Vagina (tissue), 2 donors: ENCODE measurements around the gene KPNB1.

Experiments used
- POLR2AphosphoS5 ChIP-seq, 2 donors: sonication (generic); formaldehyde crosslinking; IDR thresholded peaks; one replicate each; pipeline ENCODE4 v1.9.0; 2017; ENCODE audit warnings: antibody characterized with exemption in 2 of 2, mild to moderate bottlenecking in 2 of 2, low read depth in 1 of 2; ENCODE audit not compliant: insufficient read depth in 1 of 2
- TF ChIP-seq, protein P1 (sequence below), 3 experiments: fragments of 450-650 bp in 2 of 3; fragments of 200-600 bp in 1 of 3; sonication (generic) in 1 of 3; IDR thresholded peaks; one replicate each; pipeline ENCODE4 v1.5.1; 2017 to 2019; ENCODE audit warnings: antibody characterized with exemption in 3 of 3, mild to moderate bottlenecking in 2 of 3, moderate library complexity in 2 of 3

DNA sequence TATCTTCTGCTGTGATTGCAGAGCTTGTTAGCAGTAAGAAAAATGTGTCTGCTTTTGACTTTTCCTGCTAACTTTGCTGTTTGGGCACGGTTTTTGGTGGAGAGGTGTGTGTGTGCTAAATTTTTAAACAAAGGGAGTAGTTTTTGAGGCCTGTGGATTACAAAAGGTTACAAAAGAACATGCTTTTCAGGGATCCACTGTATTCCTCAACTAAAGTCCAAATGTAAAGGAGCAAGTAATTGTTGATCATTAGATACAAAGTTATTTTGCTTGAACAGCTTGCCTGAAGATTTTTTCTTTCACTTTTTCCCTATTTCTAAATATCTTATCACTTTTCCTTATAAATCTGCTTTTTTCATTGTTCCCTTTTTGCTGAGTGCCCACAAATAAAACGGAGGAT, 2.0 kb downstream of the KPNB1 start:
- TF ChIP-seq, protein P1, sequence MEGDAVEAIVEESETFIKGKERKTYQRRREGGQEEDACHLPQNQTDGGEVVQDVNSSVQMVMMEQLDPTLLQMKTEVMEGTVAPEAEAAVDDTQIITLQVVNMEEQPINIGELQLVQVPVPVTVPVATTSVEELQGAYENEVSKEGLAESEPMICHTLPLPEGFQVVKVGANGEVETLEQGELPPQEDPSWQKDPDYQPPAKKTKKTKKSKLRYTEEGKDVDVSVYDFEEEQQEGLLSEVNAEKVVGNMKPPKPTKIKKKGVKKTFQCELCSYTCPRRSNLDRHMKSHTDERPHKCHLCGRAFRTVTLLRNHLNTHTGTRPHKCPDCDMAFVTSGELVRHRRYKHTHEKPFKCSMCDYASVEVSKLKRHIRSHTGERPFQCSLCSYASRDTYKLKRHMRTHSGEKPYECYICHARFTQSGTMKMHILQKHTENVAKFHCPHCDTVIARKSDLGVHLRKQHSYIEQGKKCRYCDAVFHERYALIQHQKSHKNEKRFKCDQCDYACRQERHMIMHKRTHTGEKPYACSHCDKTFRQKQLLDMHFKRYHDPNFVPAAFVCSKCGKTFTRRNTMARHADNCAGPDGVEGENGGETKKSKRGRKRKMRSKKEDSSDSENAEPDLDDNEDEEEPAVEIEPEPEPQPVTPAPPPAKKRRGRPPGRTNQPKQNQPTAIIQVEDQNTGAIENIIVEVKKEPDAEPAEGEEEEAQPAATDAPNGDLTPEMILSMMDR (IDR thresholded peaks at IDR 0.05) = no peak
- TF ChIP-seq POLR2AphosphoS5 (IDR thresholded peaks at IDR 0.05; ENCODE audit: insufficient read depth in 1 of 2, low read depth in 1 of 2) = no peak
